Activated T-helper 17 cell treated with anti-CD3 and anti-CD28 coated beads, Interleukin-2, amount 50 U/mL, for 72 hours (primary cell): Measurements from ENCODE around the gene CCDC122. TPM values are rescaled to one million over a fixed set of nuclear protein-coding genes. Genes with fewer than 3 reads are reported as not detected.
A peak's percentile ranks its signal among the peaks of the same experiment; 100 is the strongest.

Experiments
- ATAC-seq: fragments of 150-1000 bp; cut with Tn5 transposase; replicated peaks from 2 replicates; pipeline ENCODE4 v1.10.0; 2021; ENCODE audit warnings: mild to moderate bottlenecking, moderate library complexity
- H3K27ac Mint-ChIP-seq: one replicate; pipeline ENCODE4 v1.8.0; 2022; ENCODE audit warnings: mixed read lengths
- H3K27me3 Mint-ChIP-seq: one replicate; pipeline ENCODE4 v1.8.0; 2022; ENCODE audit warnings: mixed read lengths
- H3K36me3 Mint-ChIP-seq: one replicate; pipeline ENCODE4 v1.8.0; 2022; ENCODE audit warnings: low read depth, mild to moderate bottlenecking, mixed read lengths
- H3K4me1 Mint-ChIP-seq: one replicate; pipeline ENCODE4 v1.8.0; 2022; ENCODE audit warnings: mixed read lengths
- H3K4me3 Mint-ChIP-seq: one replicate; pipeline ENCODE4 v1.8.0; 2022; ENCODE audit warnings: mild to moderate bottlenecking, mixed read lengths
- H3K9me3 Mint-ChIP-seq: one replicate; pipeline ENCODE4 v1.8.0; 2022; ENCODE audit warnings: mixed read lengths
- total RNA-seq, 2 donors: library from RNA; stranded (reverse); gene quantifications; one replicate each; pipeline ENCODE4 v1.2.3, GENCODE V29; 2022

The CCDC122 gene
- total RNA-seq: 1 to 10 TPM in 1 of 2 donors, under 1 TPM in 1; 0.30 to 1.6 TPM

GRCh38 chr13:43878892-43879754, at the start of gene CCDC122:
Gene CCDC122, minus strand, starts transcription at chr13:43879740. Its CDS starts 10,364 bp downstream, at chr13:43869376.
- peaks cover 32% of the 10 kb centered on the region for H3K36me3 Mint-ChIP-seq
- H3K4me3 Mint-ChIP-seq: peak within 1 kb of the TSS; percentile 92
- peak; percentile 94 for ATAC-seq
- H3K4me1 Mint-ChIP-seq: peaks cover 16% of the 10 kb centered on the region
- H3K27me3 Mint-ChIP-seq: no peaks in the 10 kb centered on the region
- peak within 1 kb of the TSS; percentile 75 for H3K27ac Mint-ChIP-seq
- H3K9me3 Mint-ChIP-seq: no peaks in the 10 kb centered on the region

DNA sequence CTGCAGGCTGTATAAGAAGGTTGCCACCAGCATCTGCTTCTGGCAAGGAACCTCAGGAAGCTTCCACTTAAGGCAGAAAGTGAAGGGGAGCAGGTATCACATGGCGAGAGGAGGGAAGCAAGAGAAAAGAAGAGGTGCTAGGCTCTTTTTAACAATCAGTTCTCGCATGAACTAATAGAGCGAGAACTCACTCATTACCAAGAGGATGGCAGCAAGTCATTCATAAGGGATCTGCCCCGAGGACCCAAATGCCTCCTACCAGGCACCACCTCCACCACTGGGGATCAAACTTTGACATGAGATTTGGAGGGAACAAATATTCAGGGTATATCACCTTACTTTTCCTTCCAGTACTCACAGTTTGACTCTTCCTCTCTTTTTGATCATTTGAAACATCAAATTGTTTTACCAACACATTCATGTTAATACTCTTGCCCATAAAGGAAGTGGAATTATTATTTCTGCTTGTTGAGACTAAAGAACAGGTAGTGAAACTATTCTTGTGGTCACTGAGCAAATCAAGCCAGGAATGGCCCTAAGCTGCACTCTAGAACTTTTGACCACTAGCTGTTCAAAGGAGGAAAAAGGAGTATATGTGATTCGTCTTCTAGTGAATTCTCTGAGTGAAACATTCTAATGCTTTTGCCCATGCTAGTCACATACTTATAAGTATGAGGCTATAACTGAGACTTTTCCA, 45.2 kb upstream of the CCDC122 start:
- peaks cover 15% of the 10 kb centered on the region for H3K27me3 Mint-ChIP-seq
- H3K27ac Mint-ChIP-seq: no peak overlapping the region
- no peak for ATAC-seq
- H3K4me1 Mint-ChIP-seq: no peaks in the 10 kb centered on the region
- H3K4me3 Mint-ChIP-seq: no peak overlapping the region
- no peaks in the 10 kb centered on the region for H3K36me3 Mint-ChIP-seq
- H3K9me3 Mint-ChIP-seq: no peaks in the 10 kb centered on the region

- Mint-ChIP-seq H3K27ac (no peak overlapping the region), H3K4me1 (no peaks in the 10 kb centered on the region), H3K27me3 (peaks cover 15% of the 10 kb centered on the region)
Observed at GRCh38 chr13:43920965-43921674, 41.6 kb upstream of the CCDC122 start.

DNA sequence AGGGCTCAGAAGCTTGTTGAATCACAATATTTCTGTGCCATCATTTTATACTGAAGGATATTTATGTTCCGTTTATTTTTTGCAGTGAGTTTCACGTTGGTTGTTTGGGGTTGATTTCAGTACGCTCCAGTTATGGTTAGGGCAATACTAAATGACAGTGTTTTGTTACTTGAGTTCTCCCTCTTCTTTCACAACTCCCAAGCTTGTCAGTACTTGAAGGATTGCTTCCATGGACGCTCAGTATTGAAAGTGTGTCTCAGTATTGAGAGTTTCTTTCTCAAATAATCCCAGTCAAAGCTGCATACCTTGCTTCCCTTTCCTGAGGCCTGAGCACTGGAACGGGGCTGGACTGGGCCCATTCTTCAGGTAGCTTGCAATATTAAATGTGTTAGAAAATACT, 39.1 kb upstream of the CCDC122 start:
- Mint-ChIP-seq H3K9me3 (no peaks in the 10 kb centered on the region), H3K36me3 (no peaks in the 10 kb centered on the region), H3K27me3 (peaks cover 10% of the 10 kb centered on the region), H3K27ac (no peak overlapping the region), H3K4me1 (no peaks in the 10 kb centered on the region), H3K4me3 (no peak overlapping the region)
- no peak for ATAC-seq

More at GRCh38 chr13:43920965-43921674, 41.6 kb upstream of the CCDC122 start:
- Mint-ChIP-seq H3K4me3 (no peak overlapping the region), H3K36me3 (no peaks in the 10 kb centered on the region), H3K9me3 (no peaks in the 10 kb centered on the region)
- ATAC-seq: no peak

DNA sequence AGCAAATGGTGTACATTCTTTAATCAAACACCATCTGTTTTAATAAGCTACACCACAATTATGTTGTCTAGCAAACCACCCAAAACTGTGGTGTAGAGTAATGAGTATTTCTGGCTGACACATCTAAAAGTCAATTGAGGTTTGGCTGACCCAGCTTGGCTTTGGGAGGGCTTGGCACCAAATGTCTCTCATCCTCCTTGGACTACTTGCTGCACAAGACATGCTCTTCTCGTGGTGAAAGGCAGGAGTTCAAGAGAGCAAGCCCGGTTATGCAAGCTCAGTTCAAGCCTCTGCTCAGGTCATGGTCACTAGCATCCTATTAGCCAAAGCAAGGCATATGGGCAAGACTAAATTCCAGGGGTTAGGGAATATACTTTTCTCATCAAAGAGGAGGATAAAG, 37.3 kb upstream of the CCDC122 start:
- no peak overlapping the region for H3K4me3 Mint-ChIP-seq
- H3K4me1 Mint-ChIP-seq: no peaks in the 10 kb centered on the region
- H3K27ac Mint-ChIP-seq: no peak overlapping the region
- peaks cover 15% of the 10 kb centered on the region for H3K27me3 Mint-ChIP-seq
- H3K9me3 Mint-ChIP-seq: no peaks in the 10 kb centered on the region
- no peaks in the 10 kb centered on the region for H3K36me3 Mint-ChIP-seq
- no peak for ATAC-seq

DNA sequence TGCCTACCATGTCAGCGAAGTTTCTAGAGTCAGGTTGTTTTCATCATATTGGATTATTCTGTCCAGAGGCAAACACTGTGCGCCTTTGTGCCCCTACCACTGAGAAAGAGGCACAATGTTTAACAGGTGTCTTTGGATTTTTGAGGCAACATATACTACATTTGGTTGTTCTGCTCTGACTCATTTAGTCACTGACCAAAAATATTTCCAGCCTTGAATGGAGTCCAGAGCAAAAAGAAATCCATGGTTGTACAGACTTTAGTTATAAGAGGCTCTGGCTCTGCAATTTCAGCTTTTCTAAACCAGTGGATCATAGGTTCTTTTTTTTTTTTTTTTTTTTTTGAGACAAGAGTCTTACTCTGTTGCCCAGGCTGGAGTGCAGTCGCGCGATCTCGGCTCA, 35.9 kb upstream of the CCDC122 start:
- H3K36me3 Mint-ChIP-seq: no peaks in the 10 kb centered on the region
- H3K27ac Mint-ChIP-seq: no peak overlapping the region
- peaks cover 9% of the 10 kb centered on the region for H3K27me3 Mint-ChIP-seq
- H3K9me3 Mint-ChIP-seq: no peaks in the 10 kb centered on the region
- ATAC-seq: no peak
- H3K4me3 Mint-ChIP-seq: no peak overlapping the region
- no peaks in the 10 kb centered on the region for H3K4me1 Mint-ChIP-seq

GRCh38 chr13:43911871-43912270, 32.3 kb upstream of the CCDC122 start:
- Mint-ChIP-seq H3K27ac (no peak overlapping the region), H3K36me3 (no peaks in the 10 kb centered on the region), H3K4me1 (no peaks in the 10 kb centered on the region), H3K27me3 (peaks cover 12% of the 10 kb centered on the region), H3K9me3 (no peaks in the 10 kb centered on the region), H3K4me3 (no peak overlapping the region)
- ATAC-seq: no peak

DNA sequence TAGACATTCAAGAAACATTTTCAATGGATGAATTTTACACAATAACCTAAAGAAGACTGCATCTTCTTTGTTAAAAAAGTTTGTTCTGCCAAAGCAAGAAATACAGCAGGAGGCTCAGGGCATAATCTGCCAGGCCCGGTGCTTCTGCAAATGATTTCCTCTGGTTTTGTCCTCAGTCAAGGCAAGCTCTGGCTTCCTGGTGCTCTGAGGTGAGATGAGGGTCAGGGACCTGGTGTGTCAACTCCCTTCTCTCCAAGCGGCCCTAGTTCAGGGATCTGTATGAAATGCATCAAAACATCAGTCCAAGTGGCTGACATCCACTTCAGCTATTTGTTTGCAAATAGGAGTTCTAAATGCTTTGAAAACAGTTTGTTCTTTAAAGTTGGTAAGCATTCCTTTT, 31.7 kb upstream of the CCDC122 start:
- no peak for ATAC-seq
- no peaks in the 10 kb centered on the region for H3K9me3 Mint-ChIP-seq
- H3K36me3 Mint-ChIP-seq: no peaks in the 10 kb centered on the region
- H3K4me1 Mint-ChIP-seq: no peaks in the 10 kb centered on the region
- H3K27ac Mint-ChIP-seq: no peak overlapping the region
- no peak overlapping the region for H3K4me3 Mint-ChIP-seq
- peaks cover 12% of the 10 kb centered on the region for H3K27me3 Mint-ChIP-seq

DNA sequence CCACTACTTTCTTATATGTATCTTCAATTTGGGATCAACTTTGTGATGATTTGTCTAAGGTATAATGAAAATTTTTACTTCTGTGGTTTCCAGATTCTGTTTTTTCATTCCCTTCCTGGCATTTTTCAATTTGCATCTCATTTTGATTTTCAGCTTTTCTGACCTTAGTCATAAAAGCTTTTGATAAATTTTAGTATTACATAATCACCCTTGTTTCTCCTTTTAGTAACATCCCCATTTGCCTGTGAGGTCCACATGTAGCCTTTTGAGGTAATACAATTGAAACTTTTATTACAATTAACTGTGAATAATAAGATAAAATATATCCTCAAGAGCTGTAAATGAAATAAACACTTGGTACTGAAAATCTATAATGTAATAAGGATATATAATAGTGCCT, 31.3 kb upstream of the CCDC122 start:
- Mint-ChIP-seq H3K4me3 (no peak overlapping the region), H3K36me3 (no peaks in the 10 kb centered on the region), H3K27me3 (peaks cover 12% of the 10 kb centered on the region), H3K4me1 (no peaks in the 10 kb centered on the region), H3K27ac (no peak overlapping the region), H3K9me3 (no peaks in the 10 kb centered on the region)
- no peak for ATAC-seq

- Mint-ChIP-seq H3K4me1 (no peaks in the 10 kb centered on the region), H3K27me3 (peaks cover 10% of the 10 kb centered on the region), H3K27ac (no peak overlapping the region), H3K9me3 (no peaks in the 10 kb centered on the region), H3K4me3 (no peak overlapping the region), H3K36me3 (no peaks in the 10 kb centered on the region)
- ATAC-seq: peak; percentile 75
Observed at GRCh38 chr13:43908156-43909126, 28.9 kb upstream of the CCDC122 start.

DNA sequence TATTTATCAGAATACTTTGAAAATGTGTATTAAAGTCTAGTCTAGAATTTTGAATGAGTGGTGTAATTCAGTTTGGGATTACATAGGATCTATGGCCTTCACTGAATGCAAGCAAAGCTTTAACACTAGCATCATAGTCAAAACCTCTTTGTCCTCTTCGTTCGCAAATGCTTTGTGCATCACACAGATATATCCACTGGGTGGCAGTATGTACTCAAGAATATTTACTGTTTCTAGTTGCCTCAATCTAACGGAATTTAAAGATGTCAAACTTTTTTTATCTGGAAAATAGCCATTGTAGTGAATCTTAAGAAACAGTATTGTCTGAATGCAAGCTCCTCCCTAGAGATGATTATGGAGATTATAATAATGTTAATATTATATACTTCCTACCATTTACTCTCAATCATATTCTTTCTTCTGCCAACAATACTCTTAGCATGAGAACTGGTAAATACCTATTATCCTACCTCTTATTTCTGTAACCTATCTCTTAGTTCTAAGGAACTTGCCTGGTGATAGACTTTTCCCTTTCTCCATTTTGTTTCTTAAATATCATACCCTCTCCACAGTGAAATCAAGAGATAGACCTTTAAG, 26.0 kb upstream of the CCDC122 start:
- H3K4me1 Mint-ChIP-seq: no peaks in the 10 kb centered on the region
- H3K4me3 Mint-ChIP-seq: no peak overlapping the region
- H3K36me3 Mint-ChIP-seq: no peaks in the 10 kb centered on the region
- peak; percentile 68 for ATAC-seq
- no peak overlapping the region for H3K27ac Mint-ChIP-seq
- peaks cover 4% of the 10 kb centered on the region for H3K27me3 Mint-ChIP-seq
- no peaks in the 10 kb centered on the region for H3K9me3 Mint-ChIP-seq

GRCh38 chr13:43895940-43896339, 16.4 kb upstream of the CCDC122 start:
- Mint-ChIP-seq H3K9me3 (no peaks in the 10 kb centered on the region), H3K27ac (no peak overlapping the region), H3K36me3 (peaks cover 21% of the 10 kb centered on the region), H3K4me1 (no peaks in the 10 kb centered on the region), H3K4me3 (no peak overlapping the region), H3K27me3 (no peaks in the 10 kb centered on the region)
- no peak for ATAC-seq

DNA sequence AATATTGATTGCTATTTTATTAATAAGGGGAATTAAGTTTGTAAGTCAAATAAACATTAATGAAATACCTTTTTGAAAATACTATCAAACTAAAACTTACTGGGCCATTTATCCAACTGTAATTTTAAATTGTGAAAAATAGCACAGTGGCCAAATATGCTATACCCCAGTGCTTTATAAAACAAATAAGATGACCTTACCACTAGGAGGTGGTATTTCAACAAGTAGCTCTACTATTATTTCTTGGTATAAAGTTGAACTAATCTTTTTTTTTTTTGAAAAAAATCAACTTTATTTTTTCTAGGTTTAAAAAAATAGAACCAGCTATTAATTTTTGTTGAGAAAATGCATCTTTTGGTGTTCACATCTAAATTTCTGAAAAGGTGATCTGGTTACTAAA, 14.9 kb upstream of the CCDC122 start:
- Mint-ChIP-seq H3K9me3 (no peaks in the 10 kb centered on the region), H3K4me3 (no peak overlapping the region), H3K27ac (no peak overlapping the region), H3K4me1 (no peaks in the 10 kb centered on the region), H3K36me3 (peaks cover 36% of the 10 kb centered on the region), H3K27me3 (no peaks in the 10 kb centered on the region)
- ATAC-seq: no peak
